SJCRH30 (cell line): Measurements from ENCODE around the gene CDKN3. TPM values are rescaled to one million over a fixed set of nuclear protein-coding genes. Genes with fewer than 3 reads are reported as not detected.
"Not testable (repeated sequence)": the region's sequence is repeated elsewhere in the genome, so short reads cannot be mapped to it uniquely, and the experiment has no call there.

Experiments
- DNase-seq, 2 experiments: peaks; one replicate each; pipeline ENCODE4 v3.0.0-alpha.2; 2015 to 2020
- H3K27ac ChIP-seq: fragments of 250-450 bp; sonication (Bioruptor Pico); 2 replicates; pipeline ENCODE4 v1.5.1; 2020; ENCODE audit warnings: mild to moderate bottlenecking, moderate library complexity
- H3K27me3 ChIP-seq: fragments of 250-450 bp; sonication (Bioruptor Pico); 2 replicates; pipeline ENCODE4 v1.5.1; 2020; ENCODE audit warnings: mild to moderate bottlenecking, moderate library complexity
- H3K36me3 ChIP-seq: fragments of 250-450 bp; sonication (Bioruptor Pico); 2 replicates; pipeline ENCODE4 v1.5.1; 2020; ENCODE audit warnings: mild to moderate bottlenecking, moderate library complexity
- H3K4me1 ChIP-seq: fragments of 250-450 bp; sonication (Bioruptor Pico); 2 replicates; pipeline ENCODE4 v1.5.1; 2020; ENCODE audit warnings: mild to moderate bottlenecking, moderate library complexity
- H3K4me3 ChIP-seq: fragments of 250-450 bp; sonication (Bioruptor Pico); 2 replicates; pipeline ENCODE4 v1.5.1; 2020; ENCODE audit warnings: mild to moderate bottlenecking, moderate library complexity
- H3K9me3 ChIP-seq: fragments of 250-450 bp; sonication (Bioruptor Pico); replicated peaks from 2 replicates; pipeline ENCODE4 v1.5.1; 2020; ENCODE audit warnings: mild to moderate bottlenecking, moderate library complexity
- total RNA-seq: library from RNA; depleted of rRNA; stranded (reverse); fragments of >200 nt; shearing (Covaris generic); gene quantifications from 2 replicates; pipeline ENCODE4 v1.2.3, GENCODE V29; 2014

The CDKN3 gene
- total RNA-seq, 1 experiment from 2014 or later, result 47.3 TPM

- DNase-seq, result no peak
- H3K4me3 ChIP-seq, result no peak overlapping the region
- H3K9me3 ChIP-seq, result no peaks in the 10 kb centered on the region
- H3K27me3 ChIP-seq, result no peaks in the 10 kb centered on the region
- H3K27ac ChIP-seq, result no peak overlapping the region
- no peaks in the 10 kb centered on the region for H3K4me1 ChIP-seq
- no peaks in the 10 kb centered on the region for H3K36me3 ChIP-seq
Observed at GRCh38 chr14:54362759-54363437, 33.9 kb upstream of the CDKN3 start.

- Histone ChIP-seq H3K27ac (no peak overlapping the region), H3K4me1 (no peaks in the 10 kb centered on the region), H3K27me3 (no peaks in the 10 kb centered on the region), H3K36me3 (no peaks in the 10 kb centered on the region), H3K4me3 (no peak overlapping the region), H3K9me3 (no peaks in the 10 kb centered on the region)
- no peak for DNase-seq
Observed at GRCh38 chr14:54364555-54365415, 32.0 kb upstream of the CDKN3 start.

- H3K27ac ChIP-seq, result no peak overlapping the region
- DNase-seq, result peak; percentile 35 to 55
- no peaks in the 10 kb centered on the region for H3K36me3 ChIP-seq
- no peaks in the 10 kb centered on the region for H3K4me1 ChIP-seq
- no peaks in the 10 kb centered on the region for H3K9me3 ChIP-seq
- no peaks in the 10 kb centered on the region for H3K27me3 ChIP-seq
- 0 out of 2 replicates have a peak overlapping the region, but pooled peaks have one; percentile 4 for H3K4me3 ChIP-seq
Observed at GRCh38 chr14:54366736-54367735, 29.8 kb upstream of the CDKN3 start.

GRCh38 chr14:54368291-54368690, 28.5 kb upstream of the CDKN3 start:
- no peaks in the 10 kb centered on the region for H3K27me3 ChIP-seq
- no peak overlapping the region for H3K4me3 ChIP-seq
- no peaks in the 10 kb centered on the region for H3K36me3 ChIP-seq
- H3K27ac ChIP-seq, result no peak overlapping the region
- H3K9me3 ChIP-seq, result no peaks in the 10 kb centered on the region
- H3K4me1 ChIP-seq, result no peaks in the 10 kb centered on the region
- DNase-seq, result no peak

- Histone ChIP-seq H3K27ac (no peak overlapping the region), H3K4me1 (no peaks in the 10 kb centered on the region), H3K9me3 (no peaks in the 10 kb centered on the region), H3K36me3 (no peaks in the 10 kb centered on the region), H3K27me3 (no peaks in the 10 kb centered on the region), H3K4me3 (no peak overlapping the region)
- DNase-seq, result no peak
Observed at GRCh38 chr14:54369343-54369742, 27.5 kb upstream of the CDKN3 start.

- no peaks in the 10 kb centered on the region for H3K36me3 ChIP-seq
- H3K4me3 ChIP-seq, result no peak overlapping the region
- DNase-seq, result no peak
- H3K4me1 ChIP-seq, result no peaks in the 10 kb centered on the region
- H3K27ac ChIP-seq, result no peak overlapping the region
- no peaks in the 10 kb centered on the region for H3K27me3 ChIP-seq
- H3K9me3 ChIP-seq, result no peaks in the 10 kb centered on the region
Observed at GRCh38 chr14:54370323-54371198, 26.2 kb upstream of the CDKN3 start.

GRCh38 chr14:54374117-54374884, 22.5 kb upstream of the CDKN3 start:
- Histone ChIP-seq H3K27me3 (no peaks in the 10 kb centered on the region), H3K9me3 (no peaks in the 10 kb centered on the region), H3K4me1 (peaks cover 8% of the 10 kb centered on the region; the same call in 1 of the 2 replicates), H3K36me3 (no peaks in the 10 kb centered on the region), H3K27ac (no peak overlapping the region), H3K4me3 (no peak overlapping the region)
- DNase-seq, result no peak

GRCh38 chr14:54377501-54377900, 19.3 kb upstream of the CDKN3 start:
- no peak overlapping the region for H3K4me3 ChIP-seq
- DNase-seq, result no peak
- no peak overlapping the region for H3K27ac ChIP-seq
- H3K9me3 ChIP-seq, result no peaks in the 10 kb centered on the region
- H3K36me3 ChIP-seq, result no peaks in the 10 kb centered on the region
- no peaks in the 10 kb centered on the region for H3K27me3 ChIP-seq
- H3K4me1 ChIP-seq, result peaks cover 8% of the 10 kb centered on the region; the same call in 1 of the 2 replicates

- not testable (repeated sequence) for H3K27ac ChIP-seq, DNase-seq, H3K27me3 ChIP-seq, H3K36me3 ChIP-seq, H3K4me1 ChIP-seq, H3K9me3 ChIP-seq, H3K4me3 ChIP-seq
Observed at GRCh38 chr14:54378893-54379292, 17.9 kb upstream of the CDKN3 start.

GRCh38 chr14:54380558-54380957, 16.2 kb upstream of the CDKN3 start:
- not testable (repeated sequence) for H3K27me3 ChIP-seq, DNase-seq

GRCh38 chr14:54381821-54382220, 15.0 kb upstream of the CDKN3 start:
- Histone ChIP-seq H3K36me3 (no peaks in the 10 kb centered on the region), H3K27ac (no peak overlapping the region), H3K4me3 (no peak overlapping the region), H3K27me3 (no peaks in the 10 kb centered on the region), H3K4me1 (peaks cover 8% of the 10 kb centered on the region; the same call in 1 of the 2 replicates), H3K9me3 (no peaks in the 10 kb centered on the region)
- peak in 1 of 2 experiments; percentile 13 for DNase-seq

More at GRCh38 chr14:54380558-54380957, 16.2 kb upstream of the CDKN3 start:
- H3K36me3 ChIP-seq, H3K4me3 ChIP-seq, H3K4me1 ChIP-seq, H3K9me3 ChIP-seq, H3K27ac ChIP-seq: not testable (repeated sequence)

GRCh38 chr14:54383835-54384234, 13.0 kb upstream of the CDKN3 start:
- 0 out of 2 replicates have a peak, but pooled peaks cover 2% of the 10 kb centered on the region for H3K4me1 ChIP-seq
- H3K36me3 ChIP-seq, result no peaks in the 10 kb centered on the region
- H3K27ac ChIP-seq, result no peak overlapping the region
- no peaks in the 10 kb centered on the region for H3K27me3 ChIP-seq
- no peaks in the 10 kb centered on the region for H3K9me3 ChIP-seq
- DNase-seq, result no peak
- no peak overlapping the region for H3K4me3 ChIP-seq

GRCh38 chr14:54385556-54385955, 11.3 kb upstream of the CDKN3 start:
- Histone ChIP-seq H3K4me3 (no peak overlapping the region), H3K27ac (no peak overlapping the region), H3K27me3 (no peaks in the 10 kb centered on the region), H3K9me3 (no peaks in the 10 kb centered on the region), H3K36me3 (no peaks in the 10 kb centered on the region), H3K4me1 (no peaks in the 10 kb centered on the region)
- no peak for DNase-seq
